HEK293 (cell line): ENCODE data around the gene B4GAT1.

ENCODE experiments used
- AEBP2 ChIP-seq: fragments of 450-650 bp; formaldehyde crosslinking; IDR thresholded peaks from 2 replicates; pipeline ENCODE4 v1.5.1; 2016; ENCODE audit warnings: missing biosample characterization, missing genetic modification characterization, borderline replicate concordance
- BCL6B ChIP-seq: fragments of 450-650 bp; formaldehyde crosslinking; IDR thresholded peaks from 2 replicates; pipeline ENCODE4 v1.5.1; 2017; ENCODE audit warnings: missing biosample characterization, missing genetic modification characterization
- GFI1B ChIP-seq: fragments of 450-650 bp; formaldehyde crosslinking; IDR thresholded peaks from 2 replicates; pipeline ENCODE4 v1.5.1; 2016; ENCODE audit warnings: missing biosample characterization, missing genetic modification characterization
- IKZF3 ChIP-seq: fragments of 450-650 bp; IDR thresholded peaks from 2 replicates; pipeline ENCODE4 v1.5.0; 2018; ENCODE audit warnings: missing biosample characterization, mild to moderate bottlenecking, missing genetic modification characterization, moderate library complexity
- PATZ1 ChIP-seq: fragments of 450-650 bp; formaldehyde crosslinking; IDR thresholded peaks from 2 replicates; pipeline ENCODE4 v1.5.1; 2016; ENCODE audit warnings: missing biosample characterization, missing genetic modification characterization
- RBAK ChIP-seq: fragments of 450-650 bp; formaldehyde crosslinking; IDR thresholded peaks from 2 replicates; pipeline ENCODE4 v1.5.1; 2016; ENCODE audit warnings: missing biosample characterization, missing genetic modification characterization
- SP2 ChIP-seq: fragments of 450-650 bp; formaldehyde crosslinking; IDR thresholded peaks from 2 replicates; pipeline ENCODE4 v1.5.1; 2016; ENCODE audit warnings: missing biosample characterization, missing genetic modification characterization
- TSHZ1 ChIP-seq: fragments of 450-650 bp; formaldehyde crosslinking; IDR thresholded peaks from 2 replicates; pipeline ENCODE4 v1.5.1; 2016; ENCODE audit warnings: missing biosample characterization, missing genetic modification characterization, borderline replicate concordance
- YY2 ChIP-seq: fragments of 450-650 bp; formaldehyde crosslinking; IDR thresholded peaks from 2 replicates; pipeline ENCODE4 v1.5.1; 2016; ENCODE audit warnings: missing biosample characterization, missing genetic modification characterization
- ZBTB21 ChIP-seq: fragments of 450-650 bp; formaldehyde crosslinking; IDR thresholded peaks from 2 replicates; pipeline ENCODE4 v1.5.1; 2017; ENCODE audit warnings: missing biosample characterization, missing genetic modification characterization
- ZBTB49 ChIP-seq: fragments of 450-650 bp; formaldehyde crosslinking; IDR thresholded peaks from 2 replicates; pipeline ENCODE4 v1.5.1; 2016; ENCODE audit warnings: missing biosample characterization, missing genetic modification characterization, low read depth
- ZEB2 ChIP-seq: fragments of 450-650 bp; formaldehyde crosslinking; IDR thresholded peaks from 2 replicates; pipeline ENCODE4 v1.5.1; 2016; ENCODE audit warnings: missing biosample characterization, missing genetic modification characterization
- ZFP41 ChIP-seq: fragments of 450-650 bp; formaldehyde crosslinking; IDR thresholded peaks from 2 replicates; pipeline ENCODE4 v1.5.1; 2016; ENCODE audit warnings: missing biosample characterization, missing genetic modification characterization, borderline replicate concordance
- ZIC2 ChIP-seq: fragments of 450-650 bp; formaldehyde crosslinking; IDR thresholded peaks from 2 replicates; pipeline ENCODE4 v1.5.1; 2016; ENCODE audit warnings: missing biosample characterization, missing genetic modification characterization
- ZNF302 ChIP-seq: fragments of 450-650 bp; formaldehyde crosslinking; IDR thresholded peaks from 2 replicates; pipeline ENCODE4 v1.5.1; 2016; ENCODE audit warnings: missing biosample characterization, missing genetic modification characterization, low read depth
- ZNF354C ChIP-seq: fragments of 450-650 bp; formaldehyde crosslinking; IDR thresholded peaks from 2 replicates; pipeline ENCODE4 v1.5.1; 2016; ENCODE audit warnings: missing biosample characterization, missing genetic modification characterization, low read depth, borderline replicate concordance
- ZNF416 ChIP-seq: fragments of 450-650 bp; formaldehyde crosslinking; IDR thresholded peaks from 2 replicates; pipeline ENCODE4 v1.5.1; 2016; ENCODE audit warnings: missing biosample characterization, missing genetic modification characterization
- ZNF433 ChIP-seq: fragments of 450-650 bp; formaldehyde crosslinking; IDR thresholded peaks from 2 replicates; pipeline ENCODE4 v1.5.1; 2016; ENCODE audit warnings: missing biosample characterization, missing genetic modification characterization, low read depth
- ZNF488 ChIP-seq: fragments of 450-650 bp; formaldehyde crosslinking; IDR thresholded peaks from 2 replicates; pipeline ENCODE4 v1.5.1; 2016; ENCODE audit warnings: missing biosample characterization, missing genetic modification characterization
- ZNF558 ChIP-seq: fragments of 450-650 bp; formaldehyde crosslinking; IDR thresholded peaks from 2 replicates; pipeline ENCODE4 v1.5.1; 2016; ENCODE audit warnings: missing biosample characterization, missing genetic modification characterization
- ZNF600 ChIP-seq: fragments of 450-650 bp; formaldehyde crosslinking; IDR thresholded peaks from 2 replicates; pipeline ENCODE4 v1.5.1; 2016; ENCODE audit warnings: missing biosample characterization, missing genetic modification characterization
- ZNF621 ChIP-seq: fragments of 450-650 bp; formaldehyde crosslinking; IDR thresholded peaks from 2 replicates; pipeline ENCODE4 v1.5.1; 2017; ENCODE audit warnings: missing biosample characterization, missing genetic modification characterization
- ZNF677 ChIP-seq: fragments of 450-650 bp; IDR thresholded peaks from 2 replicates; pipeline ENCODE4 v1.5.0; 2018; ENCODE audit warnings: missing biosample characterization, mild to moderate bottlenecking, missing genetic modification characterization, moderate library complexity
- ZNF777 ChIP-seq: fragments of 450-650 bp; formaldehyde crosslinking; IDR thresholded peaks from 2 replicates; pipeline ENCODE4 v1.5.1; 2017; ENCODE audit warnings: missing biosample characterization, missing genetic modification characterization, borderline replicate concordance
- ZNF830 ChIP-seq: fragments of 450-650 bp; IDR thresholded peaks from 2 replicates; pipeline ENCODE4 v1.5.0; 2018; ENCODE audit warnings: missing biosample characterization, missing genetic modification characterization, low read depth, mild to moderate bottlenecking, moderate library complexity
- ZSCAN4 ChIP-seq: fragments of 450-650 bp; formaldehyde crosslinking; IDR thresholded peaks from 2 replicates; pipeline ENCODE4 v1.5.1; 2017; ENCODE audit warnings: missing biosample characterization, missing genetic modification characterization

The B4GAT1 gene

GRCh38 chr11:66347425-66348276, at the start of gene B4GAT1 (continued):
- TF ChIP-seq ZNF600 (peak; percentile 42), ZNF830 (no peak), ZSCAN4 (tag by site-specific recombination) (peak; percentile 57), ZNF433 (tag by site-specific recombination) (no peak), ZEB2 (tag by site-specific recombination) (peak; percentile 83; the same call in 1 of the 2 replicates), BCL6B (tag by site-specific recombination) (no peak), AEBP2 (tag by site-specific recombination) (no peak), RBAK (no peak), ZBTB21 (tag by site-specific recombination) (peak; percentile 65; the same call in 1 of the 2 replicates), ZIC2 (tag by site-specific recombination) (peak; percentile 30; the same call in 1 of the 2 replicates), TSHZ1 (tag by site-specific recombination) (peak; percentile 14; the same call in 1 of the 2 replicates), YY2 (tag by site-specific recombination) (peak; percentile 57; the same call in 1 of the 2 replicates), ZNF677 (no peak), GFI1B (tag by site-specific recombination) (no peak), ZNF488 (tag by site-specific recombination) (no peak), ZNF777 (peak; percentile 53; the same call in 1 of the 2 replicates), ZNF558 (tag by site-specific recombination) (no peak), ZBTB49 (tag by site-specific recombination) (no peak), IKZF3 (tag by site-specific recombination) (no peak), ZNF416 (tag by site-specific recombination) (no peak), PATZ1 (tag by site-specific recombination) (peak; percentile 84), ZNF302 (tag by site-specific recombination) (no peak), SP2 (tag by site-specific recombination) (no peak), ZFP41 (tag by site-specific recombination) (no peak), ZNF621 (tag by site-specific recombination) (no peak), ZNF354C (no peak)
